ENCODE data around the gene DDAH1.
"Not testable (repeated sequence)": the region's sequence is repeated elsewhere in the genome, so short reads cannot be mapped to it uniquely, and the experiment has no call there.

DDAH1 gene

GRCh38 chr1:85352055-85352454 is 112.9 kb downstream of the DDAH1 start:
- no peak for TF ChIP-seq JUND (IDR thresholded peaks at IDR 0.05; ENCODE audit: low read depth)
- in situ Hi-C loops (cut with HindIII; ENCODE audit: low pct_unique_long_range_greater_than_20kb, low sequenced_read_pairs) = no loop called here
- no peak for DNase-seq (ENCODE audit: low read depth in 1 of 2, low spot score in 1 of 2)

DNA sequence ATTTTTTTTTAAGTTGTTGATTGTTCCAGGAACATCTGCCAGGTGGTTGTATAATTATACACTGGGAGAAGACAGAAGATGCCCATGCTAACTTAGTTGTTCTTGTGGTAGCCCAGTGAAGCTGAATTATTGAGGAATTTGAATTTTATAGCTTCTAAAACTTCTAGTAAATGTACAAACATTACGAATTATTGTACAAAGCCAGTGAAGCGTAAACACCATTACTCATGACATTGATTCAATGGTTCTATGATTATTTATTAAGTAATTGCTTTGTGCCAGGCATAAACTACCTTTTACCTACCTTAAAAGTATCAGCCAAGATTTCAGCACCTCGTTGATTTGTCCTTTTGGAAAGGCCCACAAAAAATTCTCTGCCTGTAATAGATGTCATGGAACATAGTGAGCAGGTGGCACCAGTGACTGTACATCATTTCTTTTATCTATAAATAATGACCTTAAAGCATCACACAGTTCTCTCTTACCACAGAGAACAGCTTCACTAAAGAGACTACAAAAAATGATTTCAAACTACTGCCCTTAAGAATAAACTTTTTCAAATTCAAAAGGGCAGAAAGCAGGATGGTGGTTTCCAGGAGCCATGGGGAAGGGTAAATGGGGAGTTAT is 113.6 kb downstream of the DDAH1 start:
- DNase-seq (ENCODE audit: low read depth in 1 of 2, low spot score in 1 of 2) = no peak
- in situ Hi-C loops (cut with HindIII; ENCODE audit: low pct_unique_long_range_greater_than_20kb, low sequenced_read_pairs) = no loop called here
- TF ChIP-seq JUND (IDR thresholded peaks at IDR 0.05; ENCODE audit: low read depth) = no peak

- no peak for DNase-seq (ENCODE audit: low read depth in 1 of 2, low spot score in 1 of 2)
- in situ Hi-C loops (cut with HindIII; ENCODE audit: low pct_unique_long_range_greater_than_20kb, low sequenced_read_pairs) = no loop called here
- TF ChIP-seq JUND (IDR thresholded peaks at IDR 0.05; ENCODE audit: low read depth) = no peak
Observed at GRCh38 chr1:85349224-85349623, 115.7 kb downstream of the DDAH1 start.

GRCh38 chr1:85347908-85348307 is 117.1 kb downstream of the DDAH1 start:
- DNase-seq (ENCODE audit: low read depth in 1 of 2, low spot score in 1 of 2) = no peak
- TF ChIP-seq JUND (IDR thresholded peaks at IDR 0.05; ENCODE audit: low read depth) = no peak
- in situ Hi-C loops (cut with HindIII; ENCODE audit: low pct_unique_long_range_greater_than_20kb, low sequenced_read_pairs) = no loop called here

- DNase-seq (ENCODE audit: low read depth in 1 of 2, low spot score in 1 of 2); in situ Hi-C loops (cut with HindIII; ENCODE audit: low pct_unique_long_range_greater_than_20kb, low sequenced_read_pairs): not testable (repeated sequence)
Observed at GRCh38 chr1:85347275-85347674, 117.7 kb downstream of the DDAH1 start.

- TF ChIP-seq JUND (IDR thresholded peaks at IDR 0.05; ENCODE audit: low read depth) = no peak
- DNase-seq (ENCODE audit: low read depth in 1 of 2, low spot score in 1 of 2) = peak; percentile 16 to 42
- in situ Hi-C loops (cut with HindIII; ENCODE audit: low pct_unique_long_range_greater_than_20kb, low sequenced_read_pairs) = no loop called here
Observed at GRCh38 chr1:85344256-85344694, 120.7 kb downstream of the DDAH1 start.

DNA sequence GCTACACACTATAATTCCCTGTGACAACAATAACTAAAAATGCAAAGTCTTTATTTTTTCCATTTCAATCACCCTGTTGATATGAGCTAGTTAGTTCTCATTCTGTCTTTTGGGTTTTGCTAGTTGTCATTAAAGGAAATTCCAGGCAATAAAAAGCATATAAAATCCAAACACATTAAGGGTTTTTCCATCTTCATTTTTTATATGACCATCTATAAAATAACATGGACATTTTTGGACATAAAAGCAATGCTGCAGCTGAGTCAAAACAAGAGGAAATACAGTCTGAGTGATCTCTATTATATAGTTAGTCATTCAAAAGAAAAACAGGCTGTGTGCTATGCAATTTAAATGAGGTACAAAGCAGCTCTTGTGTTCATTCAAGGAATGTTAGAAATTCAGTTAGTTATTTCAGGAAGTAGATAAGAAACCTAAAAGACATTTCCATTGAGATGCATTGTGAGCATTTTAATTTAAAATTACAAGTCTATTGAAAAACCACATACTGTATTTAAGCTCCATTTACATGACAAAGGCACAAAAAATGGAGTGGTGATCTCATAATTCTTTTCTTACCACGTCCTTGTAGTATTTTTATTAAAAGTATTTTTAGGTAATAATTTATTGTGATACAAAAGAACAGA is 121.2 kb downstream of the DDAH1 start:
- no peak for DNase-seq (ENCODE audit: low read depth in 1 of 2, low spot score in 1 of 2)
- TF ChIP-seq JUND (IDR thresholded peaks at IDR 0.05; ENCODE audit: low read depth) = no peak
- in situ Hi-C loops (cut with HindIII; ENCODE audit: low pct_unique_long_range_greater_than_20kb, low sequenced_read_pairs) = no loop called here

GRCh38 chr1:85343213-85343611 is 121.7 kb downstream of the DDAH1 start:
- no peak for DNase-seq (ENCODE audit: low read depth in 1 of 2, low spot score in 1 of 2)
- in situ Hi-C loops (cut with HindIII; ENCODE audit: low pct_unique_long_range_greater_than_20kb, low sequenced_read_pairs) = no loop called here
- no peak for TF ChIP-seq JUND (IDR thresholded peaks at IDR 0.05; ENCODE audit: low read depth)

DNA sequence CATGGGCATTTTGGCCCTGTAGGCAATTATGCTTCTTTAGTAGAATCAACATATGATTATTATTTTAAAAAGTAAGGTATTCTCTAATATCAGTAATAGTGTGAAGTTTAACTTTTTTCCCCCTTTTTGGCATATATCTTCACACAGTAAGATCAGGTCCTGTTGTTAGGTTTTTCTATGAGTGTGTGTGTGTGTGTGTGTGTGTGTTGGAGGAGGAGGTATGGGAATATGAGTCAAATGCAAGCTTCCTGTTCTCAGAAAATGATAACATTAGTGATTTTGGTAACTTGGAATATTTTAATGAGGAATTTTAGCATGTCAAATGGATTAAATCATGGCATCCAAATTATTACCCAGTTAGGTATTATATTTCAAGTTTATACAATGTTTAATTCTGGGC is 122.8 kb downstream of the DDAH1 start:
- no peak for DNase-seq (ENCODE audit: low read depth in 1 of 2, low spot score in 1 of 2)

GRCh38 chr1:85340427-85340826 is 124.5 kb downstream of the DDAH1 start:
- in situ Hi-C loops (cut with HindIII; ENCODE audit: low pct_unique_long_range_greater_than_20kb, low sequenced_read_pairs) = no loop called here
- DNase-seq (ENCODE audit: low read depth in 1 of 2, low spot score in 1 of 2) = no peak
- no peak for TF ChIP-seq JUND (IDR thresholded peaks at IDR 0.05; ENCODE audit: low read depth)

More for the DNA sequence above, 122.8 kb downstream of the DDAH1 start:
- in situ Hi-C loops (cut with HindIII; ENCODE audit: low pct_unique_long_range_greater_than_20kb, low sequenced_read_pairs) = no loop called here
- no peak for TF ChIP-seq JUND (IDR thresholded peaks at IDR 0.05; ENCODE audit: low read depth)

GRCh38 chr1:85339656-85340399 is 125.1 kb downstream of the DDAH1 start:
- in situ Hi-C loops (cut with HindIII; ENCODE audit: low pct_unique_long_range_greater_than_20kb, low sequenced_read_pairs) = no loop called here
- TF ChIP-seq JUND (IDR thresholded peaks at IDR 0.05; ENCODE audit: low read depth) = no peak
- no peak for DNase-seq (ENCODE audit: low read depth in 1 of 2, low spot score in 1 of 2)

- DNase-seq (ENCODE audit: low read depth in 1 of 2, low spot score in 1 of 2) = no peak
- in situ Hi-C loops (cut with HindIII; ENCODE audit: low pct_unique_long_range_greater_than_20kb, low sequenced_read_pairs) = no loop called here
- TF ChIP-seq JUND (IDR thresholded peaks at IDR 0.05; ENCODE audit: low read depth) = no peak
Observed at GRCh38 chr1:85339089-85339488, 125.9 kb downstream of the DDAH1 start.

- in situ Hi-C loops (cut with HindIII; ENCODE audit: low pct_unique_long_range_greater_than_20kb, low sequenced_read_pairs) = no loop called here
- TF ChIP-seq JUND (IDR thresholded peaks at IDR 0.05; ENCODE audit: low read depth) = no peak
- DNase-seq (ENCODE audit: low read depth in 1 of 2, low spot score in 1 of 2) = no peak
Observed at GRCh38 chr1:85334962-85335361, 130.0 kb downstream of the DDAH1 start.
